Islet of Langerhans (tissue), 1 donor: ENCODE data around the gene ATP7B.
"Not testable (repeated sequence)": the region's sequence is repeated elsewhere in the genome, so short reads cannot be mapped to it uniquely, and the experiment has no call there.

Experiments
- FAIRE-seq: peaks from one replicate; lab custom pipeline; 2011; peaks lifted over from hg19 to GRCh38; lab: Jason Lieb, UNC

Gene ATP7B

DNA sequence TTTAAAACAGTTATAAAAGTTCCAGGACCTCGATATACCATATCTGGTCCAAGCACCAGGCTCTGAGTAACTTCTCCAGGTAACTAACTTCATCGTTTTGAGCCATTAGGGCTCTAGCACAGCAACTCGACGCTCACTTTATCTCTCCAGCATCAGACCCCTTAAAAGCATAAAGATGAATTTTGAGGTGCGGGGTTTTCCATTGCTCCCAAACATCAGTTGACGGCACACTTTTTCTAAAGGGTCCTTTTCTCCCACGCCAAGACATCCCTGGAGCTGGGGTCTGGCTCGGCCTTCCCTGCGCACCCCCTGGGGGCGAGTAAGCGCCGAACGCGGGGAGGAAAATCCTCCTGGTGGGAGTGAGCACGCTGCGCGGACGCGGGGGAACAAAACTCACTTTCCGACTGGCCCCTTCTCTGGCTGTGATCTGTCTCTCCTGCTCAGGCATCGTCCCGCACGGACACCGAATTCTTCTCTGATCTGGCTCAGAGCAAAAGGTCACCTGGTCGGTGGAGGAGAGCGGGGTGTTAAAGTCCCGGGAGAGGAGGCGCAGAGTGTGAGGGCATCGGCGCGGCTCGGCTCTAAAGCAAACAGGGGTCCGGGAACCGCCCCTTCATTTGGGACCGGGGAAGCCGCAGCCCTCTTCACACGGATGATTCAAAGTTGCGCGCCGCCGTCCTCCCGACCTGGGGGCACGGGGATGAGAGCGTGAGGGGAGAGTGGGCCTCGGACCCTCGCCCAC, at the start of gene ATP7B:
TSS of gene ATP7B (minus strand) at position 561 of the 742 bp plus-strand sequence. CDS start at position 448, 113 bp downstream.
- no peak for FAIRE-seq

- no peak for FAIRE-seq
Observed at GRCh38 chr13:52053460-52053859, 42.2 kb upstream of the ATP7B start.

DNA sequence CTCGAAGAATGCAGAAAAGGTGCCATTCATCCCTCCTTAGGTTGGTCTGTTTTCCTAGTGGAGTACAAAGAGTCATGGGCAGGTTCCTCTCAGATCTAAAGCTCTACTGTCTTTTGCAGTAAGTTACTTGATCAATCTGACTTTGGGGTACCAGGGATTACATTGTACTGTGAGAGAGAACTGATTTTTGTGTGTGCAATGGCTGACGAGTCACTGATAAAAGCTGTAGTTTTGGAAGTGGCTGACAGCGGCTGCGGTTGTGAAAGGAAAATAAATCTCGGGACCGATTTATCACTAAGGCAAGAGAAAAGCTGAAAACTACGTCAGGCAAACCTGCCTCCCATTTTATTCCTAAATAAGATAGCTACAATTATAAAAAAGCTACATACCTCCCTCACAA, 40.1 kb upstream of the ATP7B start:
- no peak for FAIRE-seq

DNA sequence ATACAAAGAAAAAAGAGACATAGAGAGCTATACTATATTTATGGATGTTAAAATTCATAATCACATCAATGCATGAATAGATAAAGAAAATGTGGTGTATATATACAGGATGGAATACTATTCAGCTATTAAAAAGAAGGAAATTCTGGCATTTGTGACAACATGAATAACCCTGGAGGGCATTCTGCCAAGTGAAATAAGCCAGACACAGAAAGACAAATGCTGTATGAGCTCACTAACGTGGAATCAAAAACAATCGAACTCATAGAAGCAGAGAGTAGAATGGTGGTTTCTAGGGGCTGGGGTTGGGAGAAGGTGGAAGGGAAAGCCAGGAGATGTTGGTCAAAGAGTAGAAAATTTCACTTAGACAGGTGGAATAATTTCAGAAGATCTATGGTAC, 37.3 kb upstream of the ATP7B start:
- FAIRE-seq = no peak

DNA sequence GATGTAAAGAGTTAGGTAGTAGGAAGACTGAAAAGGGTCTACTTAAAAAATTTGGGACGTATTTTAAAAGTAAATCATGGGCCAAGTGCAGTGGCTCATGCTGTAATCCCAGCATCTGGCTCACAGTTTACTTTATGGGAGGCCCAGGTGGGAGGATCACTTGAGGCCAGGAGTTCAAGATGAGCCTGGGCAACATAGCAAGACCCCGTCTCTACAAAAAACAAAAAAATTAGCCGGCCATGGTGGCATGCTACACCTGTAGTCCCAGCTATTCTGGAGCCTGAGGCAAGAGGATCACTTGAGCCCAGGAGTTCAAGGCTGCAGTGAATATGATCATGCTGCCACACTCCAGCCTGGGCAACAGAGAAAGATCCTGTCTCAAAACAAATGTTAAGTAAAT, 36.2 kb upstream of the ATP7B start:
- no peak for FAIRE-seq

DNA sequence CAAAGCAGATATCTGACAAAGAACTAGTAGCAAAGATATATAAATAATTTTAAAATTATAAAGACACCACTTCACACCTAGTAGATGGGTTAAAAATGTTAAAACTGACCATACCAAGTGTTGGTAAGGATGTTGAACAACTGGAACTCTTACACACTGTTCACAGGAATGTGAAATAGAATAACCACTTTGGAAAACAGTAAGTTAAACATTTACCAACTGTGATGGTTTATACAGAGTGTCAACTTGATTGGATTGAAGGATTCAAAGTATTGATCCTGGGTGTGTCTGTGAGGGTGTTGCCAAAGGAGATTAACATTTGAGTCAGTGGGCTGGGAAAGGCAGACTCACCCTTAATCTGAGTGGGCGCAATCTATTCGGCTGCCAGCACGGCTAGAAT, 32.4 kb upstream of the ATP7B start:
- FAIRE-seq = no peak

- FAIRE-seq = no peak
Observed at GRCh38 chr13:52036037-52036436, 24.8 kb upstream of the ATP7B start.

DNA sequence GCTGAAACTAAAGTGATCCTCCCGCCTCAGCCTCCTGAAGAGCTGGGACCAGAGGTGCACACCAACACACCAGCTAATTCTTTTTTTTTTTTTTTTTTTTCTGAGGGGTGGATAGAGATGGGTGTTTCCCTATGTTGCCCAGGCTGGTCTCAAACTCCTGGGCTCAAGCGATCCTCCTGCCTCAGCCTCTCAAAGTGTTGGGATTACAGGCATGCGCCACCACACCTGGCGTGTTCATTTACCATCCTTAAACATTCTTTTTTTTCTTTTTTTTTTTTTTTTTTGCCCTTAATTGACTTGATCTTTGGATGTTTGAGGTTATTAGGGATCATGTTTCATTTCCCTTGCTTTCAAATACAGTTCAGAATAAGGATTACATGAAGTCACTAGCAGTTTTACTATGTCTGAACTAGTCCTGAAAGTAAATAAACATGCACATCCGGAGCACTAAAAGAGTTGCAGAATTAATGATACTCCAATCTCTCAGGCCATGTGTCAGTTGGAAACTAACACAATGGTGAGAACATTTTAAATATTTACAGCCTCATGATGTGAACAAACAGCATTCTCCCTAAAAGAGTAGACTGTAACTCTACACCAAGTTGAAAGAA, 23.5 kb upstream of the ATP7B start:
- FAIRE-seq = no peak

GRCh38 chr13:52033039-52033438, 21.8 kb upstream of the ATP7B start:
- FAIRE-seq = no peak

DNA sequence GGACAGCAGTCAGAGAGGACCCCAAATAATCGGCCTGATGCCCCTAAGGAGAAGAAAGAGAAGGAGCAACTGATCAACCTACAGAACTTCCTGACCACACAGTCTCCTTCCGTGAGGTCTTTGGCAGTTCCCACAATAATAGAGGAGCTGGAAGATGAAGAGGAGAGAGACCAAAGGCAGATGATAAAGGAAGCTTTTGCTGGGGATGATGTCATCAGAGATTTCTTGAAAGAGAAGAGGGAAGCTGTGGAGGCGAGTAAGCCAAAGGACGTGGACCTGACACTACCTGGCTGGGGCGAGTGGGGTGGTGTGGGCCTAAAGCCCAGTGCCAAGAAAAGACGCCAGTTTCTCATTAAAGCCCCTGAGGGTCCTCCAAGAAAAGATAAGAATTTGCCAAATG, 19.2 kb upstream of the ATP7B start:
- not testable (repeated sequence) for FAIRE-seq

DNA sequence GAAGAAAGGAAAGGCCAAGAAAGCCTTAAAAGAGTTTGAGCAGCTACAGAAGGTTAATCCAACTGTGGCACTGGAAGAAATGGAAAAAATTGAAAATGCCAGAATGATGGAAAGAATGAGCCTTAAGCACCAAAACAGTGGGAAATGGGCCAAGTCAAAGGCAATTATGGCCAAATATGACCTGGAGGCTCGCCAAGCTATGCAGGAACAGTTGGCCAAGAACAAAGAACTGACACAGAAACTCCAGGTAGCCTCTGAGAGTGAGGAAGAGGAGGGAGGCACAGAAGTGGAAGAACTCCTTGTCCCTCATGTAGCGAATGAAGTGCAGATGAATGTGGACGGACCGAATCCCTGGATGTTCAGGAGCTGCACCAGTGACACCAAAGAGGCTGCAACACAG, 18.3 kb upstream of the ATP7B start:
- no peak for FAIRE-seq

DNA sequence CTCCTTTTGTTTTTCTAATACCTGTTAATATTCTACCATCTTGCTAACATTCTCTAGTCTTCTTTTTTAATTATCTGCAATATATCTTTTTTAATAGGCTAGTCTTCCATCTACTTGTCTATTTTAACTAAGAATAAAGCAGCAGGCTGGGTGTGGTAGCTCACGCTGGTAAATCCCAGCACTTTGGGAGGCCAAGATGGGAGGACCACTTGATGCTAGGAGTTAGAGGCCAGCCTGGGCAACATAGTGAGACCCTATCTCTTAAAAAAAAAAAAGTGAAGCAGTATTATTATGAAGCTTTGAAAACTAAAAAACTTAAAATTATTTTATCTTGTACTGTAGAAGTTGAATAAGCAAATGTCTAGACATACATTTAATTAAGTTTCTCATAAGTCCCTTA, 16.6 kb upstream of the ATP7B start:
- FAIRE-seq = no peak

DNA sequence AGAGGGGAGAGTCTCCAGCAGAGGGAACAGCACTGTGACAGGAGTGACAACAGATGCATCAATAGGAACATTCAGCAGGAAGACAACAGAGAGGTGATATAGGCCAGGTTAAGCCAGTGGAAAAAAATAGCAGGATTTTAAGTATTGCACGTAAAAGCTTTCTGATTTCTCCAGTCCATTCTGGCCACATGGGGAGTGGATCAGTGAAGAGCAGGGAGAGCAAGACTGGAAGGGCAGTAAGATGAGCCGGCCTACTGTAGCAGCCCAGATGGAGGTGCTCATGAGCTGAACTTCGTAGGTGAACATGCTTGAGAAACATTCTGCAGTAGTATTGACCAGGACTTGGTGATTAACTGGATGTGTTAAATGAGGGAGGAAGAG, 15.0 kb upstream of the ATP7B start:
- no peak for FAIRE-seq

GRCh38 chr13:52025475-52026245, 14.4 kb upstream of the ATP7B start:
- no peak for FAIRE-seq

DNA sequence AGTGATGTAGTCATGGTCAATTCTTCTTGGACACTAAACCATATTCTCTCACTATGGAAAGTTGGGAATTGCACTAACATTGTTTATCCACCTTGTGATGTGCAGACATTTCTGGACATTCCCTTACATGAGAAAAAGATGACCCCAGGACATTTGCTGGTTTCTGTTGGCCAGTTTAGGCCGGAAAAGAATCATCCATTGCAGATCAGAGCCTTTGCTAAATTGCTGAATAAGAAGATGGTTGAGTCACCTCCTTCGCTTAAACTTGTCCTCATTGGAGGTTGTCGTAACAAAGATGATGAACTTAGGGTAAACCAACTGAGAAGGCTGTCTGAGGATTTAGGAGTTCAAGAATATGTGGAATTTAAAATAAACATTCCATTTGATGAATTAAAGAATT, 13.2 kb upstream of the ATP7B start, which contains the start of gene UTP14C:
TSS of gene UTP14C (plus strand) at position 211 of the 400 bp plus-strand sequence. CDS start 4,114 bp downstream, outside the sequence.
- no peak for FAIRE-seq

GRCh38 chr13:52022356-52022755, 11.1 kb upstream of the ATP7B start:
- no peak for FAIRE-seq

GRCh38 chr13:52020191-52020590, 8.9 kb upstream of the ATP7B start:
- no peak for FAIRE-seq

DNA sequence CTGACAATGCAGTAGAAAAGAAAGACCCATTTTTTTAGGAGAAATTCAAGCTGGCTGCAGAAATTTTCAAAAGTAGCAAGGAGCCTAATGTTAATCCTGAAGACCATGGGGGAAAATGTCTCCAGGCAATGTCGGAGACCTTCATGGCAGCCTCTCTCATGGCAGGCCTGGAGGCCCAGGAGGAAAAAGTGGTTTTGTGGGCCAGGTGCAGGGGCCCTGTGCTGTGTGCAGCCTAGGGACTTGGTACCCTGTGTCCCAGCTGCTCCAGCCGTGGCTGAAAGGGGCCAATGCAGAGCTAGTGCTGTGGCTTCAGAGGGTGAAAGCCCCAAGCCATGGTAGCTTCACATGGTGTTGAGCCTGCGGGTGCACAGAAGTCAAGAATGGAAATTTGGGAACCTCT, 5.0 kb upstream of the ATP7B start:
- no peak for FAIRE-seq

- no peak for FAIRE-seq
Observed at GRCh38 chr13:52012512-52012836, 1.2 kb upstream of the ATP7B start.

- no peak for FAIRE-seq
Observed at GRCh38 chr13:52011632-52012511, 622 bp upstream of the ATP7B start, which contains the start of gene ALG11. Gene ALG11 (plus strand): TSS chr13:52012398. CDS start chr13:52012419, 21 bp downstream.

- FAIRE-seq = no peak
Observed at GRCh38 chr13:52009946-52010345, 1.3 kb downstream of the ATP7B start.

- FAIRE-seq = no peak
Observed at GRCh38 chr13:52006523-52007245, 4.6 kb downstream of the ATP7B start.
